ENCODE results near the gene KHDC4. TPM values are rescaled to one million over a fixed set of nuclear protein-coding genes. Genes with fewer than 3 reads are reported as not detected.

KHDC4 gene
- total and polyA plus RNA-seq, 2 of the 4 experiments (the other 2 are of a cell fraction): 28.0 to 29.9 TPM

- WGBS, 2 experiments (ENCODE audit: extremely low coverage in 2 of 2, insufficient read length in 1 of 2): 69% methylated on average over 9 of the region's 24 CpGs; no CpG with 5 or more reads in 1 of the 2 experiments
- peak overlapping the region; percentile 92 for H2AK5ac ChIP-seq (ENCODE audit: low read depth, low read length)
- H2AFZ ChIP-seq (replicated peaks; ENCODE audit: low read length, poor library complexity): peak overlapping the region; percentile 72
- ATAC-seq (ENCODE audit: low read depth) (no peak), DNase-seq (no peak)
- H4K8ac ChIP-seq (ENCODE audit: low read depth in 2 of 2, low read length in 2 of 2): peak overlapping the region; percentile 91 to 97
- peak overlapping the region; percentile 10; the same call in 1 of the 3 replicates for H2BK15ac ChIP-seq (ENCODE audit: low read depth, low read length)
- no peaks in the 10 kb centered on the region for H3K9me3 ChIP-seq (ENCODE audit: control insufficient read depth, insufficient read depth, low read length)
- H2BK20ac ChIP-seq (ENCODE audit: low read depth, low read length): no peak overlapping the region
- peaks cover 4% of the 10 kb centered on the region; the same call in 1 of the 2 replicates for H3K9me1 ChIP-seq (ENCODE audit: insufficient read depth, low read length)
- peak overlapping the region; percentile 69 for H3K4ac ChIP-seq (ENCODE audit: low read depth, low read length)
- peak overlapping the region; percentile 44 for H3K4me3 ChIP-seq (ENCODE audit: insufficient read depth, low read depth, low read length)
- H3K4me2 ChIP-seq (ENCODE audit: low read depth, low read length): peak overlapping the region; percentile 67
- H3K79me1 ChIP-seq (ENCODE audit: low read depth in 1 of 2, low read length in 2 of 2): peaks cover 0 to 43% of the 10 kb centered on the region in 2 experiments; a peak in 3 of 4 replicates
- in situ Hi-C loops (cut with MboI; ENCODE audit: low sequenced_read_pairs): loop anchor here (5.0 kb wide), 2 partner anchors 52 to 132 kb away; no protein-coding TSS in a partner anchor
- peak overlapping the region; percentile 40; the same call in 1 of the 2 replicates for H2BK120ac ChIP-seq (ENCODE audit: low read depth, low read length)
- ChIA-PET POLR2A (ENCODE audit: unreplicated experiment) (interaction anchor here (0.6 to 0.7 kb wide), 2 partner anchors 55 to 84 kb away, joined by 15 to 18 read pairs; no protein-coding TSS in a partner anchor), CTCF (interaction anchor here (1.6 kb wide), 1 partner anchor 55 kb away, joined by 6 read pairs; no protein-coding TSS in a partner anchor)
- H3K56ac ChIP-seq (ENCODE audit: extremely low read depth, insufficient read depth, low read length): peak overlapping the region; percentile 90
- dilution Hi-C loops (cut with HindIII; ENCODE audit: low sequenced_read_pairs, unreplicated experiment): no loop called here
- peak overlapping the region; percentile 76 for H4K5ac ChIP-seq (ENCODE audit: low read depth, low read length)
- H4K20me1 ChIP-seq (ENCODE audit: insufficient read depth, low read length): peaks cover 31% of the 10 kb centered on the region
- intact Hi-C loops (cut with micrococcal nuclease): no loop called here
- H3K27ac ChIP-seq (ENCODE audit: insufficient read depth, low read length): peak overlapping the region; percentile 71
- H3K14ac ChIP-seq (replicated peaks; ENCODE audit: low read depth, low read length): peak overlapping the region; percentile 84
- peak overlapping the region; percentile 53 for H3K18ac ChIP-seq (ENCODE audit: low read depth, low read length)
- BruUV-seq (replicated peaks): TSS peak; percentile 92
- H3K23ac ChIP-seq (ENCODE audit: low read depth, low read length): peak overlapping the region; percentile 76
- H2BK5ac ChIP-seq (ENCODE audit: low read depth, low read length, poor library complexity, severe bottlenecking): peak overlapping the region; percentile 67
- no peaks in the 10 kb centered on the region for H3K27me3 ChIP-seq (ENCODE audit: control insufficient read depth, insufficient read depth, low read length)
- H4K91ac ChIP-seq (ENCODE audit: insufficient read depth, low read depth, low read length): peak overlapping the region; percentile 85
- H3K4me1 ChIP-seq (ENCODE audit: control insufficient read depth, insufficient read depth, low read length): peaks cover 7% of the 10 kb centered on the region
- H3K36me3 ChIP-seq (ENCODE audit: control insufficient read depth, insufficient read depth, low read length): peaks cover 22% of the 10 kb centered on the region
- H2AK9ac ChIP-seq (replicated peaks; ENCODE audit: low read depth, low read length, poor library complexity): peak overlapping the region; percentile 94
- H3K9ac ChIP-seq (ENCODE audit: low read depth, low read length): peak overlapping the region; percentile 72
- TF ChIP-seq USF2 (IDR thresholded peaks at IDR 0.05; ENCODE audit: low read depth, low read length) (no peak), MAFK (IDR thresholded peaks at IDR 0.05; ENCODE audit: low read depth, low read length) (no peak), RCOR1 (IDR thresholded peaks at IDR 0.05; ENCODE audit: insufficient replicate concordance, low read length) (no peak), RFX5 (IDR thresholded peaks at IDR 0.05; ENCODE audit: low read depth, low read length) (no peak), SMC3 (IDR thresholded peaks at IDR 0.05; ENCODE audit: low read depth, low read length) (no peak), POLR2A (IDR thresholded peaks at IDR 0.05; ENCODE audit: low read depth, low read length) (no peak), MXI1 (IDR thresholded peaks at IDR 0.05; ENCODE audit: borderline replicate concordance, low read depth, low read length) (no peak), ELK1 (IDR thresholded peaks at IDR 0.05; ENCODE audit: borderline replicate concordance, low read depth, low read length) (no peak), BHLHE40 (IDR thresholded peaks at IDR 0.05; ENCODE audit: low read depth, low read length) (no peak), MAZ (IDR thresholded peaks at IDR 0.05; ENCODE audit: borderline replicate concordance, low read depth, low read length) (no peak), NFE2L2 (IDR thresholded peaks at IDR 0.05; ENCODE audit: low read depth, low read length) (no peak), CTCF (conservative IDR thresholded peaks at IDR 0.05; ENCODE audit: low read depth, low read length) (no peak), RAD21 (IDR thresholded peaks at IDR 0.05; ENCODE audit: low read length) (no peak), CEBPB (IDR thresholded peaks at IDR 0.05; ENCODE audit: low read depth, low read length) (no peak)
Observed at GRCh38 chr1:155934936-155935590, 850 bp upstream of the KHDC4 start.

Measured in IMR-90 (cell line).